Keratinocyte (primary cell): ENCODE data around the gene RAB35. TPM values are rescaled to one million over a fixed set of nuclear protein-coding genes. Genes with fewer than 3 reads are reported as not detected.

ENCODE experiments used
- DNase-seq: peaks from one replicate; pipeline ENCODE4 v3.0.0-alpha.2; 2011; ENCODE audit warnings: low read depth, missing footprints, low spot score
- FAIRE-seq: peaks from 2 replicates; lab custom pipeline; 2011; peaks lifted over from hg19 to GRCh38; lab: Jason Lieb, UNC
- H2AFZ ChIP-seq: 2 replicates; pipeline ENCODE4 v1.6.0; 2012; ENCODE audit warnings: low read length, control low read depth, inconsistent platforms; ENCODE audit not compliant: control insufficient read depth
- H3K27ac ChIP-seq: 2 replicates; pipeline ENCODE4 v1.5.1; 2011; ENCODE audit warnings: low read length; ENCODE audit not compliant: control insufficient read depth, insufficient read depth
- H3K27me3 ChIP-seq: 3 replicates; pipeline ENCODE4 v1.6.0; 2011; ENCODE audit warnings: low read length; ENCODE audit not compliant: control insufficient read depth, insufficient read depth; ENCODE audit errors: extremely low read depth
- H3K36me3 ChIP-seq, 2 experiments: 2 replicates in 1 of 2; 3 replicates in 1 of 2; pipeline ENCODE4 v1.5.1; 2011; ENCODE audit warnings: low read length in 2 of 2, mild to moderate bottlenecking in 1 of 2; ENCODE audit not compliant: control insufficient read depth in 2 of 2, insufficient read depth in 2 of 2; ENCODE audit errors: extremely low read depth in 1 of 2
- H3K4me1 ChIP-seq: 3 replicates; pipeline ENCODE4 v1.5.1; 2011; ENCODE audit warnings: low read length; ENCODE audit not compliant: control insufficient read depth, insufficient read depth; ENCODE audit errors: extremely low read depth
- H3K4me2 ChIP-seq: 3 replicates; pipeline ENCODE4 v1.6.0; 2011; ENCODE audit warnings: low read depth, low read length; ENCODE audit not compliant: control insufficient read depth, insufficient read depth; ENCODE audit errors: extremely low read depth
- H3K4me3 ChIP-seq, 3 experiments: fragments of 200-600 bp in 1 of 3; sonication (generic) in 1 of 3; 2 replicates in 2 of 3; 3 replicates in 1 of 3; pipeline ENCODE4 v1.5.1; 2011 to 2016; ENCODE audit warnings: low read length in 3 of 3, mild to moderate bottlenecking in 3 of 3, control low read depth in 2 of 3, inconsistent platforms in 1 of 3, low read depth in 1 of 3, mixed read lengths in 1 of 3, mixed run types in 1 of 3, moderate library complexity in 1 of 3; ENCODE audit not compliant: control insufficient read depth in 2 of 3, insufficient read depth in 2 of 3; ENCODE audit errors: extremely low read depth in 1 of 3
- H3K79me2 ChIP-seq: 2 replicates; pipeline ENCODE4 v1.6.0; 2012; ENCODE audit warnings: low read length; ENCODE audit not compliant: control insufficient read depth, insufficient read depth
- H3K9ac ChIP-seq: 3 replicates; pipeline ENCODE4 v1.6.0; 2011; ENCODE audit warnings: low read length; ENCODE audit not compliant: control insufficient read depth, insufficient read depth; ENCODE audit errors: extremely low read depth
- H3K9me1 ChIP-seq: 3 replicates; pipeline ENCODE4 v1.6.0; 2011; ENCODE audit warnings: low read length; ENCODE audit not compliant: control insufficient read depth, insufficient read depth; ENCODE audit errors: extremely low read depth
- H3K9me3 ChIP-seq: 2 replicates; pipeline ENCODE4 v1.5.1; 2012; ENCODE audit warnings: low read depth, low read length; ENCODE audit not compliant: control insufficient read depth
- H4K20me1 ChIP-seq: 3 replicates; pipeline ENCODE4 v1.6.0; 2011; ENCODE audit warnings: low read length; ENCODE audit not compliant: control insufficient read depth, insufficient read depth; ENCODE audit errors: extremely low read depth
- EZH2 ChIP-seq: IDR thresholded peaks from one replicate; pipeline ENCODE4 v1.6.1; 2012; ENCODE audit warnings: inconsistent platforms, mild to moderate bottlenecking, low read length, moderate library complexity
- dilution Hi-C: fragments of 300-500 bp; cut with MboI; formaldehyde crosslinking; loops from one replicate; pipeline ENCODE4 v1.7.0; 2020; ENCODE audit warnings: low sequenced_read_pairs; ENCODE audit not compliant: extremely low pct_ligation_motif_present
- polyA plus RNA-seq, 5 experiments: library from polyadenylated mRNA; depleted of rRNA in 3 of 5; stranded (reverse) in 3 of 5; stranded (forward) in 1 of 5; unstranded in 1 of 5; fragments of >200 nt; gene quantifications; 1 replicate in 1 of 5; 2 replicates in 3 of 5; 3 replicates in 1 of 5; pipeline versions ENCODE4 v1.2.1 to v1.2.3, GENCODE V29; 2011 to 2012; ENCODE audit warnings: missing spikeins in 2 of 5, low read depth in 1 of 5, low replicate concordance in 1 of 5
- TF ChIP-seq, protein P1 (sequence below), 3 experiments: IDR thresholded peaks in 1 of 3; conservative IDR thresholded peaks in 1 of 3; optimal IDR thresholded peaks in 1 of 3; 2 replicates in 2 of 3; 3 replicates in 1 of 3; pipeline versions ENCODE3 to v1.5.1; 2011; ENCODE audit warnings: low read length in 3 of 3, mild to moderate bottlenecking in 3 of 3, moderate library complexity in 2 of 3, control low read depth in 1 of 3, inconsistent platforms in 1 of 3; ENCODE audit not compliant: insufficient read depth in 2 of 3; ENCODE audit errors: extremely low read depth in 1 of 3

Gene RAB35
- polyA plus RNA-seq, 1 donor (not counting 4 experiments of a cell fraction or from before 2014, with no cell fraction given), result 68.4 TPM

DNA sequence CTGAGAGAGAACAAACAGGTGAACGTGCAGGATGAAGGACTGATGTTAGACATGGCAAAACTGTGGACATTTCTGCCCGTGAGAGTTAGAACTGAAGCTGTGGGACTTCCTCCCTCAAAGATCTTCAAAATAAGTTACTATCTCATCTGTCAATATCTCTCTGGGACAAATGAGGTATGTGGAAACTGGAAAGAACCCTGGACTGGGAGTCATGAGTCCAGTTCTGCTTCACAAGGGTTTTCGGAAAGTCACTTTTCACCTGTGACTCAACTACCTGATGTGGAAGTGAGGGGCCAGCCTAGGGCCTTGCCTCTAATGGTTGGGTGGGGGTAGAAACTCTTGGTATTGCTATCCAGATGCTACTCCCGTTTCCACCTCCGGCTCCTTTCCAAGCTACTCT, 47.3 kb downstream of the RAB35 start:
- Histone ChIP-seq H3K4me3 (no peak overlapping the region), H3K27ac (no peak overlapping the region), H3K79me2 (no peaks in the 10 kb centered on the region), H3K4me1 (peaks cover 8% of the 10 kb centered on the region), H3K4me2 (no peak overlapping the region), H2AFZ (no peak overlapping the region), H3K9ac (no peak overlapping the region), H4K20me1 (no peaks in the 10 kb centered on the region), H3K9me1 (no peaks in the 10 kb centered on the region), H3K36me3 (no peaks in the 10 kb centered on the region), H3K9me3 (no peaks in the 10 kb centered on the region), H3K27me3 (no peaks in the 10 kb centered on the region)
- TF ChIP-seq, protein P1, sequence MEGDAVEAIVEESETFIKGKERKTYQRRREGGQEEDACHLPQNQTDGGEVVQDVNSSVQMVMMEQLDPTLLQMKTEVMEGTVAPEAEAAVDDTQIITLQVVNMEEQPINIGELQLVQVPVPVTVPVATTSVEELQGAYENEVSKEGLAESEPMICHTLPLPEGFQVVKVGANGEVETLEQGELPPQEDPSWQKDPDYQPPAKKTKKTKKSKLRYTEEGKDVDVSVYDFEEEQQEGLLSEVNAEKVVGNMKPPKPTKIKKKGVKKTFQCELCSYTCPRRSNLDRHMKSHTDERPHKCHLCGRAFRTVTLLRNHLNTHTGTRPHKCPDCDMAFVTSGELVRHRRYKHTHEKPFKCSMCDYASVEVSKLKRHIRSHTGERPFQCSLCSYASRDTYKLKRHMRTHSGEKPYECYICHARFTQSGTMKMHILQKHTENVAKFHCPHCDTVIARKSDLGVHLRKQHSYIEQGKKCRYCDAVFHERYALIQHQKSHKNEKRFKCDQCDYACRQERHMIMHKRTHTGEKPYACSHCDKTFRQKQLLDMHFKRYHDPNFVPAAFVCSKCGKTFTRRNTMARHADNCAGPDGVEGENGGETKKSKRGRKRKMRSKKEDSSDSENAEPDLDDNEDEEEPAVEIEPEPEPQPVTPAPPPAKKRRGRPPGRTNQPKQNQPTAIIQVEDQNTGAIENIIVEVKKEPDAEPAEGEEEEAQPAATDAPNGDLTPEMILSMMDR (optimal IDR thresholded peaks at IDR 0.05 in 1 of 3, IDR thresholded peaks at IDR 0.05 in 1 of 3, conservative IDR thresholded peaks at IDR 0.05 in 1 of 3; ENCODE audit: extremely low read depth in 1 of 3, insufficient read depth in 2 of 3, low read length in 3 of 3), result no peak
- no peak for TF ChIP-seq EZH2
- FAIRE-seq (no peak), DNase-seq (no peak)
- dilution Hi-C loops, result no loop called here

DNA sequence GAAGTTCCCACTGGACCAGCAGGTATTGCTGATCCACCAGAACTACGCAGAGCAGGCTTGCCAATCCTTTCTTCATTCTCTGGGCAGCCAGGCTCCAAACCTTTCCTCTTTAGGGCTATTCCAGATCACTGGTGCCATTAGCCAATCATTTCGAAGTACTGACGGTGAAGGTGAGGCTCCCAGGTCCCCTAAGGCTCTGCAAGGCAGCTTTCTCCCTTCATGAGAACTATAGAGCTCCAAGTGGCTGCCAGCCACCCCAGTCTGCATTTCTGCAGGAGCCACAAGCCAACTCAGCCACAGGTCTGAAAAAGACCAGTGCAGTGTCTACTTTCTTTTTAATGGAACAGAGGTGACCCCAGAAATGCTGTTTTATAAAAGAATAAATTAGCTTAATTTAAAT, 48.7 kb downstream of the RAB35 start:
- Histone ChIP-seq H3K27ac (no peak overlapping the region), H3K9ac (no peak overlapping the region), H3K79me2 (no peaks in the 10 kb centered on the region), H3K4me3 (no peak overlapping the region), H2AFZ (no peak overlapping the region), H4K20me1 (no peaks in the 10 kb centered on the region), H3K4me2 (no peak overlapping the region), H3K4me1 (peaks cover 8% of the 10 kb centered on the region), H3K9me3 (no peaks in the 10 kb centered on the region), H3K36me3 (no peaks in the 10 kb centered on the region), H3K27me3 (no peaks in the 10 kb centered on the region), H3K9me1 (no peaks in the 10 kb centered on the region)
- no peak for DNase-seq
- no peak for FAIRE-seq
- dilution Hi-C loops, result no loop called here
- TF ChIP-seq, protein P1 (optimal IDR thresholded peaks at IDR 0.05 in 1 of 3, IDR thresholded peaks at IDR 0.05 in 1 of 3, conservative IDR thresholded peaks at IDR 0.05 in 1 of 3; ENCODE audit: extremely low read depth in 1 of 3, insufficient read depth in 2 of 3, low read length in 3 of 3), result no peak
- TF ChIP-seq EZH2, result no peak
